ENCODE measurements around the gene IDE.
"Not testable (repeated sequence)": the region's sequence is repeated elsewhere in the genome, so short reads cannot be mapped to it uniquely, and the experiment has no call there.

The IDE gene

GRCh38 chr10:92490387-92490786, 83.5 kb downstream of the IDE start:
- no peak for DNase-seq (ENCODE audit: low spot score)

GRCh38 chr10:92486637-92487036, 87.3 kb downstream of the IDE start:
- DNase-seq (ENCODE audit: low spot score): no peak

- no peak for DNase-seq (ENCODE audit: low spot score)
Observed at GRCh38 chr10:92483539-92483938, 90.4 kb downstream of the IDE start.

- no peak for DNase-seq (ENCODE audit: low spot score)
Observed at GRCh38 chr10:92480413-92480812, 93.5 kb downstream of the IDE start.

DNA sequence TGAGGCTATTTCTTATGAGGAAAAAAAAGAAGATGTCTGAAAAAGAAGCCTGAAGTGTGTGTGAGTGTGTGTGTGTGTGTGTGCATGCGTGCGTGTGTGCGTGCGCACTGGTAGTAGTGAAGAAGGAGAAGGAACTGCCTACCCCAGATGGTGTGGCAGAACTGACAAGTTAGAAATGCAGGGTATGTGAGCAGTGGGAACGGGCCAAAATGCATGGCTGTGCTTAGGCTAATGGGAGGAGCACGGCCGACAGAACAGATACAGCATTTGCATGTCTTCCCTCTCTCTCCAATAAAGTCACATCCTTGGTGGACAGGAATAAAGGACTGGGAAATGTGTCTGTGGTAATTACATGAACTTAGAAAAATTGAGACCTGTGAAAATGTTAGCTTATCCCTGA, 94.3 kb downstream of the IDE start:
- DNase-seq (ENCODE audit: low spot score): no peak

GRCh38 chr10:92478536-92478935, 95.4 kb downstream of the IDE start:
- DNase-seq (ENCODE audit: low spot score): no peak

- no peak for DNase-seq (ENCODE audit: low spot score)
Observed at GRCh38 chr10:92475357-92475868, 98.5 kb downstream of the IDE start.

GRCh38 chr10:92470026-92470425, 103.9 kb downstream of the IDE start:
- no peak for DNase-seq (ENCODE audit: low spot score)

DNA sequence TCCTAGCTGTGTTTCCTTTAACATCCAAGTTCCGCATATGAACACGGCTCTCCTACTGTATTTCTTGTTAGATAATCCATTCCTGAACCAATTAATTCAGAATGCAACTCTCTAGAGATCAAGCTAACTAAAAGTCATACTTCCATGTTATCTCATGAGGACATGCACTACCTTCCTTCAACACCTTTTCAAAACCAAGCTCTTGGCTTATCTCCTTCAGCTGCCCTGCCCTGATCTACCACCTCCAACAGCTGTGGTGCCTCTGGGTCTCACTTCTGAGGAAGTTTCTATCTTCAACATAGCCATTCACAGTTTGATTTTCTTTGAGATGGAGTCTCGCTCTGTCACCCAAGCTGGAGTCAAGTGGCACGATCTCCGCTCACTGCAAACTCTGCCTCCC, 109.5 kb downstream of the IDE start:
- DNase-seq (ENCODE audit: low spot score): no peak

DNA sequence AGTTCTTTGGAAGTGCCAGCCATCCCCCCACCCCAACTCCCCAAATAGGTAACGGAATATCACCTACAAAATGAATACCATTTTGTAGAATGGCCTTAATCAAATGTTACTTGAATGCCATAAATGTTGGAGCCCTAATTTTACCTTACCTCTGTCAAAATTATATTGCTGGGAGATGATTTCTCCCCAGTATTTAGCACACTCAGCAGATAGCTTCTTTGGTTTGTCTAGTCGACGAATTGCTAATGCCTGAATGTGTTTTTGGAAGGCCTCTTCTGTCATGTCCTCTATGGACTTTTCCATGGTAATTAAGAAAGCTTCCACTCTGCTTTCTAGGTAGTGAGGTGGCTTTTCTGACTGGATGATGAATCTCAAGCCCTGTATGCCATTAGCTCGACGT, 110.3 kb downstream of the IDE start:
- DNase-seq (ENCODE audit: low spot score): no peak

- not testable (repeated sequence) for DNase-seq (ENCODE audit: low spot score)
Observed at GRCh38 chr10:92454955-92455354, 118.9 kb downstream of the IDE start.

- DNase-seq (ENCODE audit: low spot score): no peak
Observed at GRCh38 chr10:92452313-92452712, 121.6 kb downstream of the IDE start.

- no peak for DNase-seq (ENCODE audit: low spot score)
Observed at GRCh38 chr10:92451431-92451830, 122.5 kb downstream of the IDE start.

DNA sequence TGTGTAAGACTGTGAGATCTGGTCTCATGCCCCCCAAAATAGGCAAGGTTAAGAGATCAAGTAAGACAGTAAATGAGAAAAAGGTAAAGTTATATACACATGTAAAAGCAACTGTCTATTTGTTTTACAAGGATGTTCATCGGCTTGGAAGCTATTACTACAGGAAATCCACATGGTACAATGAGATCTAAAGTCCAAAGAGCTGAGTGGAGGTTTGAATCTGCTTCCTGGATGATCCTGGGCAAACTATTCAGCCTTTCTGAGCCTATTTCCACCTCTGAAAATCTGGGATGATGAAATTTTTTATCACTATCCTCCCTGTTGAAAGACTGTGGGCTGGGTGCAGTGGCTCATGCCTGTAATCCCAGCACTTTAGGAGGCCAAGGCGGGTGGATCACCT, 123.0 kb downstream of the IDE start:
- DNase-seq (ENCODE audit: low spot score): no peak

- DNase-seq (ENCODE audit: low spot score): no peak
Observed at GRCh38 chr10:92440578-92440977, 133.3 kb downstream of the IDE start.

DNA sequence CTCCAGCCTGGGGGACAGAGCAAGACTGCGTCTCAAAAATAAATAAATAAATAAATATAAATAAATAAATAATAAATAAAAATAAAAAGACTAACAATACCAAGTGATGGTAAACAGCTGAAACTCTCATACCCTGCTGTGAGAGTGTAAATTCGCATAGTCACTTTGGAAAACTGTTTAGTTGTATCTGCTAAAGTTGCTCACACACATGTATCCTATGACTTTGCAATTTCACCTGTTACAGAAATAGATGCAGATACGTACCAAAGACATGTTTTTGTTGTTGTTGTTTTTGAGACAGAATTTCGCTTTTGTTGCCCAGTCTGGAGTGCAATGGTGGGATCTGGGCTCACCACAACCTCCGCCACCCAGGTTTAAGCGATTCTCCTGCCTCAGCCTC, 135.7 kb downstream of the IDE start:
- DNase-seq (ENCODE audit: low spot score): no peak

DNA sequence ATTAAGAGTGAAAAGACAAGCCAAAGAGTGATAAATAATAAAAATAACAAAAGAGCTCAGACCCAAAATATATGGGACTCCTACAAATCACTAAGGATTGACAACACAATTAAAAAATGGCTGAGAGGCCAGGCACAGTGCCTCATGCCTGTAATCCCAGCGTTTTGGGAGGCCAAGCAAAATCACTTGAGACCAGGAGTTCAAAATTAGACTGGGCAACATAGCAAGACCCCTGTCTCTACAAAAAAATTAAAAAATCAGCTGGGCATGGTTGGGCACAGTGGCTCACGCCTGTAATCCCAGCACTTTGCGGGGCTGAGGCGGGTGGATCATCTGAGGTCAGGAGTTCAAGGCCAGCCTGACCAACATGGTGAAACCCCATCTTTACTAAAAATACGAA, 137.3 kb downstream of the IDE start:
- DNase-seq (ENCODE audit: low spot score): no peak

- DNase-seq (ENCODE audit: low spot score): not testable (repeated sequence)
Observed at GRCh38 chr10:92436065-92436464, 137.8 kb downstream of the IDE start.

DNA sequence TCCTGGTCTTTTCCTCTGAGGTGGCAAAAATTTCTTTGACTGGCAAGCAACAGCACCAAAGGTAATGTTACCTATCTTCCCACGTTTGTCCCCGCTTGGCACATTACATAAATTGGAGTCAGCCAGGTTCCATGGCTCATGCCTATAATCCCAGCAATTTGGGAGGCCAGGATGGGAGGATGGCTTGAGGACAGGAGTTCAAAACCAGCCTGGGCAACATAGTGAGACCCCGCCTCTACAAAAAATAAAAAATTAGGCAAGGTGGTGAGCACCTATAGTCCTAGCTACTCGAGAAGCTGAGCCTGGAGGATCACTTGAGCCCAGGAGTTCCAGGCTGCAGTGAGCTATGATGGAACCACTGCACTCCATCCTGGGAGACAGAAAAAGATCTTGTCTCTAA, 139.5 kb downstream of the IDE start:
- DNase-seq (ENCODE audit: low spot score): no peak

DNA sequence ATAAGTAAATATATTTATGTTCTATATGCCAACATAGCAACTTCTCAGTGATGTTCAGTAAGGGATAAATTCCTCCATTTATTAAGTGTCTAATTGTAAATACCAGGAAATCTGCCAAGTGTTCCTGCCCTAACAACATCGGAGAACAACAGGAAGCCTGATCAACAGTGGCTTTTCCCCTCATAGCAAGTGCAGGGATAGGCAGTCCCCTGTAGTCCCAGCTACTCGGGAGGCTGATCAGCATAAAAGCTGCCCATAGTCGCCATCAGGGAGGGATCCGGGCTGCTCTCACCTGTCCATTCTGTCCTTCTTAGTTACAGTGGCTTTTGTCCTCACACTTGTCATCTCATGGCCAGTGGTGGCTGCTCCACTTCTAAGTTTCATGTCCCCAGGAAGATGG, 141.3 kb downstream of the IDE start:
- DNase-seq (ENCODE audit: low spot score): no peak

DNA sequence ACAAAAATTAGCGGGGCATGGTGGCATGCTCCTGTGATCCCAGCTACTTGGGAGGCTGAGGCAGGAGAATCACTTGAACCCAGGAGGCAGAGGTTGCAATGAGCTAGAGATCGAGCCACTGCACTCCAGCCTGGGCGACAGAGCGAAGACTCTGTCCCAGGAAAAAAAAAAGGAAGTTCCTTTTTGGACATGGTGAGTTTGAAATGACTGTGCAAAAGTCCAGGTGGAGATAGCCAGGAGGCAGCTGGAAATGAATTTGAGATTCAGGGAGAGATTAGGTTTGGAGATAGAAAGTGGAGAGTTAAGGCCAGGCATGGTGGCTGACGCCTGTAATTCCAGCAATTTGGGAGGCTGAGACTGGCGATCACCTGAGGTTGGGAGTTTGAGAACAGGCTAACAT, 143.8 kb downstream of the IDE start:
- DNase-seq (ENCODE audit: low spot score): no peak

- no peak for DNase-seq (ENCODE audit: low spot score)
Observed at GRCh38 chr10:92421550-92421949, 152.3 kb downstream of the IDE start.

GRCh38 chr10:92420546-92421275, 153.2 kb downstream of the IDE start:
- DNase-seq (ENCODE audit: low spot score): no peak
